GM10266 (cell line): ENCODE results near the gene GFY.

Source experiments
- DNase-seq: peaks from one replicate; pipeline ENCODE4 v3.0.0; 2012; ENCODE audit errors: extremely low spot score
- CTCF ChIP-seq: IDR thresholded peaks from 2 replicates; pipeline ENCODE4 v1.5.1; 2012; ENCODE audit warnings: mild to moderate bottlenecking, low read depth; ENCODE audit not compliant: control insufficient read depth, insufficient read depth; ENCODE audit errors: missing control alignments

GFY gene

GRCh38 chr19:49390131-49390928 lies 34.9 kb upstream of the GFY start:
- no peak for TF ChIP-seq CTCF
- no peak for DNase-seq

GRCh38 chr19:49390929-49391359 lies 34.2 kb upstream of the GFY start:
- no peak for TF ChIP-seq CTCF
- no peak for DNase-seq

GRCh38 chr19:49391581-49392399 lies 33.4 kb upstream of the GFY start:
- TF ChIP-seq CTCF, result peak; percentile 94
- DNase-seq, result peak; percentile 85

- no peak for DNase-seq
- no peak for TF ChIP-seq CTCF
Observed at GRCh38 chr19:49393881-49394280, 31.3 kb upstream of the GFY start.

- DNase-seq, result no peak
- TF ChIP-seq CTCF, result no peak
Observed at GRCh38 chr19:49395581-49396407, 29.4 kb upstream of the GFY start.

- DNase-seq, result no peak
- TF ChIP-seq CTCF, result no peak
Observed at GRCh38 chr19:49396738-49397505, 28.3 kb upstream of the GFY start.
